ENCODE measurements around the gene OLR1. TPM values are rescaled to one million over a fixed set of nuclear protein-coding genes. Genes with fewer than 3 reads are reported as not detected.

The OLR1 gene
- total RNA-seq, 1 donor from 2014 or later: not detected

DNA sequence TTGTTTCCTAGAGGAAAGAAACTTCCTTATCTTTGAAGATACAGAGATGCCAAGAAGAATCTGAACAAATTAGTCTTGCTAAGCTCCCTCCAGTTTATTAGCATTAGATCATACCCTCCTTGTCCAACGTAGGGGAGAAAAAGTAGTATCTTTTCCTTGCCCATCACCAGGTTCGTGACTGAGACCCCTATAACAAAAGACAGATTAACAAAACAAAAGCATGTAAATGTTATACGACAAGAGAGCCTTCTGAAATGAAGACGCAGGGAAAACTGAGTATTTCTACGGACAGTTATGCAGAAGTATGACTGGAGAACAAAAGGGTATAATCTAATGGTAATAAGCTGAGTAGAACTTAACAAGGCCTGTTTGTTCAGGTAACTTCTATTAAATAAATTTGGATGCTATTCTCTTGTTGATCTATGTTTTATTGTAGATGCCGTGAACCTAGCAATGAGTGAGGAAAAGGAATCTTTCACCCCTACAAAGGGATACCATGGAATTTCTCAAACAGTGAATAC lies 39.0 kb downstream of the OLR1 start:
- Mint-ChIP-seq H3K9me3 (ENCODE audit: low read depth) (no peaks in the 10 kb centered on the region), H3K36me3 (ENCODE audit: insufficient read depth) (no peaks in the 10 kb centered on the region), H3K27me3 (peaks cover 4% of the 10 kb centered on the region), H3K4me1 (ENCODE audit: low read depth) (no peaks in the 10 kb centered on the region), H3K4me3 (ENCODE audit: low read depth) (no peak overlapping the region), H3K27ac (no peak overlapping the region)
- DNase-seq (ENCODE audit: low spot score, unreplicated experiment): no peak
- no peak for TF ChIP-seq CTCF (IDR thresholded peaks at IDR 0.05; ENCODE audit: unreplicated experiment)

DNA sequence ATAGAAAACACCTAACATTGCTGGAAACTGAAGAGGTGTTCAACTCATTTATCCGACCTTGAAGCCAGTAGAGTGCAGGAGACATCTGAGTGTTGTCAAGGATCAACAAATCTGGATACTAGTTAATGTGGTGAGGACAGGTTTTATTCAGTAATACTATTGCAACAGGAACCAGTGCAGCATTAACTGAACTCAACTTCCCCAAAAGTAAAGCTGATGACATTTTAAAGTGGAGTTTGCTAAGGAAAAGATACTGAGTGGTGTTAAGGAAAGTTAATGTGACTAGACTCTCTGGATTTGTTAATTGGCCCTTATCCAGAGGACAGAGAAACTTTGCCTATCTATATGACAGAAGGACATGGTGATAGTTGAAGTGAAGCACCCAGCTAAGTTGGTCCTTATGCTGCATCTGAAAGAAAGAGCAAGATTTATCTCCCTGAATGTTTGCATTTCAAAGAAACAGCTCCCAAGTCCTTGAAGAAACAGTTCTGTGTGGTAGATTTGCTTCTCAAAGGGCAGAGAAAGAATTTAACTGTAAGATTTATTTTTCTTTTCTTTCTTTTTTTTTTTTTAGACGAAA lies 40.7 kb downstream of the OLR1 start:
- DNase-seq (ENCODE audit: low spot score, unreplicated experiment): no peak
- no peak for TF ChIP-seq CTCF (IDR thresholded peaks at IDR 0.05; ENCODE audit: unreplicated experiment)
- no peak overlapping the region for H3K27ac Mint-ChIP-seq
- H3K36me3 Mint-ChIP-seq (ENCODE audit: insufficient read depth): no peaks in the 10 kb centered on the region
- H3K27me3 Mint-ChIP-seq: peaks cover 4% of the 10 kb centered on the region
- no peak overlapping the region for H3K4me3 Mint-ChIP-seq (ENCODE audit: low read depth)
- no peaks in the 10 kb centered on the region for H3K9me3 Mint-ChIP-seq (ENCODE audit: low read depth)
- H3K4me1 Mint-ChIP-seq (ENCODE audit: low read depth): no peaks in the 10 kb centered on the region

DNA sequence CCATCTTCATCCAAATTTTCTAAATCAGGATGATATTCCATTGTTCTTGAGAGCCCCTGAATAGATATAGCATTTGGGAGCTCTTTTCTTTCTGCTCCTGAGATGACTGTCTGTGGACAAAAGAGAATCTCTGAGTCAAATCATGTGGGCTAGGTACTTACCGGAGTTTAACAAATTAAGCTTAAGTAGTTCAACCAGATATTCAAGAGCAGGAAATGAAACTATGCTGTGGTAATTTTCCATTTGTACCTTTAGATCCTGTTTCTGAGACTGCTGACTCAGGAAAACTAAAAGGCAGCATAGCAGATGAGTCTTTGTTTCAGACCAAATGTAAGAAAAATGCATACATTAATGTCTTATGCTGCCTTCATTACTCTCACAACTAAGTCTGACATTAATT lies 41.9 kb downstream of the OLR1 start, which contains the start of gene CLEC7A:
Gene CLEC7A (minus strand): TSS at position 158 of the 400 bp plus-strand sequence. CDS start 117 bp downstream, at position 41.
- no peaks in the 10 kb centered on the region for H3K36me3 Mint-ChIP-seq (ENCODE audit: insufficient read depth)
- no peak within 1 kb of the TSS for H3K4me3 Mint-ChIP-seq (ENCODE audit: low read depth)
- H3K4me1 Mint-ChIP-seq (ENCODE audit: low read depth): no peaks in the 10 kb centered on the region
- no peak for DNase-seq (ENCODE audit: low spot score, unreplicated experiment)
- TF ChIP-seq CTCF (IDR thresholded peaks at IDR 0.05; ENCODE audit: unreplicated experiment): no peak
- no peaks in the 10 kb centered on the region for H3K9me3 Mint-ChIP-seq (ENCODE audit: low read depth)
- H3K27ac Mint-ChIP-seq: no peak within 1 kb of the TSS
- H3K27me3 Mint-ChIP-seq: peaks cover 4% of the 10 kb centered on the region

DNA sequence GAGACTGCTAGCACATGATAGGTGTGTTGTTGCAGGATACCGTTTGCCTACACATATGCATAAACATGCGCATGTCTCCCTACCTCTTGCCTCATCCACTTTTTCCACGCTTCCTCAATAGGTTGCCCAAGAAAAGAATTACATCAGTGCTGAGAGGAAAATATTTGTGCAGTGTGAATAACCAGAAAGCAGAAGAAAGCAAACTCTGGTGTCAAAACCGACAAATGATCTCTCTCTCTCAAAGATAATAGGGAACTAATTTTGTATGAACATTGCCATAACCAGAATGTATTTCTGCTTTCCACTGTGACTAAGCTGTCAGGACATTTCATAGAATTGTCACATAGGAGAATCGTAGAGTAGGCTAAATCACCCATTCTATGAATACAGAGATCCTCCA lies 43.2 kb downstream of the OLR1 start:
- no peak overlapping the region for H3K27ac Mint-ChIP-seq
- no peaks in the 10 kb centered on the region for H3K36me3 Mint-ChIP-seq (ENCODE audit: insufficient read depth)
- DNase-seq (ENCODE audit: low spot score, unreplicated experiment): no peak
- H3K4me1 Mint-ChIP-seq (ENCODE audit: low read depth): no peaks in the 10 kb centered on the region
- peaks cover 4% of the 10 kb centered on the region for H3K27me3 Mint-ChIP-seq
- H3K9me3 Mint-ChIP-seq (ENCODE audit: low read depth): no peaks in the 10 kb centered on the region
- TF ChIP-seq CTCF (IDR thresholded peaks at IDR 0.05; ENCODE audit: unreplicated experiment): no peak
- H3K4me3 Mint-ChIP-seq (ENCODE audit: low read depth): no peak overlapping the region

GRCh38 chr12:10126413-10126812 lies 45.5 kb downstream of the OLR1 start:
- H3K36me3 Mint-ChIP-seq (ENCODE audit: insufficient read depth): no peaks in the 10 kb centered on the region
- H3K27ac Mint-ChIP-seq: no peak overlapping the region
- TF ChIP-seq CTCF (IDR thresholded peaks at IDR 0.05; ENCODE audit: unreplicated experiment): no peak
- H3K4me1 Mint-ChIP-seq (ENCODE audit: low read depth): no peaks in the 10 kb centered on the region
- H3K27me3 Mint-ChIP-seq: peaks cover 4% of the 10 kb centered on the region
- peaks cover 5% of the 10 kb centered on the region for H3K9me3 Mint-ChIP-seq (ENCODE audit: low read depth)
- no peak for DNase-seq (ENCODE audit: low spot score, unreplicated experiment)
- no peak overlapping the region for H3K4me3 Mint-ChIP-seq (ENCODE audit: low read depth)

Measured in progenitor cell of endocrine pancreas (in vitro differentiated cells).